Measurements from ENCODE around the gene ZEB1.

ZEB1 gene

DNA sequence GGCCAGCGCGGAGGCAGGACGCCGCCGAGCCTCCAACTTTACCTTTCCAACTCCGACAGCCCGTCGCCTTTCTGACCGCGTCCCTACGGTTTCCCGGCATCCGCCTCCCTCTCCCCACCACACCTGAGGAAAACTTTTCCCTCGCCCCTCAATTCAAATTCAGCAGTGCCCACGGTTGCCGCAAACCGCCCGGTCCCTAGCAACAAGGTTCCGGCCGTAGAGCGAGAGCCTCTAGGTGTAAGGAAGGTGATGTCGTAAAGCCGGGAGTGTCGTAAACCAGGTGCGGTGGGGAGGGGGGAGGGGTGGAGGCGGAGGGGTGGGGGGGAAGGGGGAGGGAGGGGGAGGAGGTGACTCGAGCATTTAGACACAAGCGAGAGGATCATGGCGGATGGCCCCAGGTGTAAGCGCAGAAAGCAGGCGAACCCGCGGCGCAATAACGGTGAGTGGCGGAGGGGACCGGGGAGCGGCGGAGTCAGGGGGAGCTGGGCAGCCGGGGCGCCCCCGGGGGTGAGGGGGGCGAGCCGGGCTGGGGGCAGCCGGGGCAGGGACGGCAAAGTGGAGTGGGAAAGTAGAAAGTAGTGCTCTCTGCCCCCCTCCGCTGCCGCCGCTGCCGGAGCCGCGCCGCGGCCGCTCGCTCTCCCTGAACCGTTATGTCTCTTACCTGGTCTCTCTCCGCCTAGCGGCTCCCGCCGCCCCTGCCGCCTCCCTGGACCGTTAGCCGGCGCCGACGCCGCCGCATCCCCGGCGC, at the start of gene ZEB1:
Gene ZEB1, plus strand, starts transcription at position 363 of the 748 bp plus-strand sequence. Its CDS starts 19 bp downstream, at position 382.
- DNase-seq: peak; percentile 94

DNA sequence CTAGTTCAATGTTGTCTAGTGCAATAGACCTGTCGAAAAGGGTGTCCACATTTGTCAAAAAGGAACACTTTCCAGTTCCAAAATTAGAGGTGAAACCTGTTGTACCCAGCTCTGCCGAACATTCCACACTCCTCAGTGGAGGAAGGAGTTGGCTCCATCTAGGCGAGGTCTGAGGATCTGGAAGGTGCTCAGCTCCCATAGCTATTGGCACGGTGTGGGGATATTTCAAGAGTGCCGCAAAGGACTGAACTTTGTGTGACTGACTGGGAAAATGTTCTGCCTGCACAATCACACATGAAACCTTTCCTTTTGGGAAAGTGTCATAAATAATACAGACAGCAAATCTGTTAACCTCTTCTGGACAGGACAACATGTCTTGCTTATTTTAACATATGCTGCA, 48.1 kb upstream of the ZEB1 start:
- DNase-seq: no peak

DNA sequence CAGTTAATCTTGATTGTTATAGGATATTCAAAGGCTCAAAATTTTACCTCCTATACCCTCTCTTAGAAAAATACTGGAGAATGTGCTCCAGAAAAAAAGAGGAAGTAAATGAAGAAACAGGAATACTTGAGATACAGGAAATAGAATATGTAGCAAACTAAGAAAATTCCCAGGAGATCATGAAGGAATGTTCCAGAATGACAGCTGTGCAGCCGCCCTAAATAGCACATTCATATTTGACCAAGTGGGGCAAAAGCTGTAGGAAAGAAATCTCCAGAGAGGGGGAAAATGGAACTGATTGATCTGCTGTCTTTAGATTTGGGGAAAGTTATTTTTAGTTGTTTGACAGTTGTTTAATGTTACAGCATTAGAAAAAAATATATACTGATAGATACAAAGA, 46.2 kb upstream of the ZEB1 start:
- no peak for DNase-seq

DNA sequence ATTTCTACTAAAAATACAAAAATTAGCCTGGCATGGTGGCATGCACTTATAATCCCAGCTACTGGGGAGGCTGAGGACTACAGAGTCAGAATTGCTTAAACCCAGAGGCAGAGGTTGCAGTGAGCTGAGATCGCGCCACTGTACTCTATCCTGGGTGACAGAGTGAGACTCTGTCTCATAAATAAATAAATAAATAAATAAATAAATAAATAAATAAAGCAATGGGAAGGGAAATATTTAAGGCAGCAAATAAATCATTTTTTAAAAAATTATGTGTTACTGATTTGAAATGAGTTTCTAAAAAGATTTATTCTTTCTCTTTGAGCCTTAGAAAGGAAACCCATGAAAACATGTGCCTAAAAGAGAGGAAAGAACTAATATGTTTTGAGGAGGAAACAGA, 45.2 kb upstream of the ZEB1 start:
- no peak for DNase-seq

DNA sequence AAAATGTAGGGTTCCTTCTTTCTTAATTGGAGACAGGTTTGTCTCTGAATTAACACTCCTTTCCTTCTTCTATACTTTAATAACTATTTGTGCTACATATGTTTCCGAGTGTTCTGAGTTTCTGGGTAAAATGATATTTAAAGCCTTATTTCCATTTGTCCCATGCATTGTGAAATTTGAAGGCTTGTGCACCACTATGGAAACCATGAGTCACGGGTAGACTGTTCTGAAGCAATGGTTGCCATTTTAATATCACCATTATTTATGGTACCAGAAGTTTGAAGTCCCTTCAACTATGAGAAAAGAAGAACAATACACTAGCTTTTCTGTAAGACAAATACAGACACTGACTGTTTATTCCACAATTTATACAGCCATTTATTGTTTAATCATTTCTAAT, 44.7 kb upstream of the ZEB1 start:
- DNase-seq: no peak

DNA sequence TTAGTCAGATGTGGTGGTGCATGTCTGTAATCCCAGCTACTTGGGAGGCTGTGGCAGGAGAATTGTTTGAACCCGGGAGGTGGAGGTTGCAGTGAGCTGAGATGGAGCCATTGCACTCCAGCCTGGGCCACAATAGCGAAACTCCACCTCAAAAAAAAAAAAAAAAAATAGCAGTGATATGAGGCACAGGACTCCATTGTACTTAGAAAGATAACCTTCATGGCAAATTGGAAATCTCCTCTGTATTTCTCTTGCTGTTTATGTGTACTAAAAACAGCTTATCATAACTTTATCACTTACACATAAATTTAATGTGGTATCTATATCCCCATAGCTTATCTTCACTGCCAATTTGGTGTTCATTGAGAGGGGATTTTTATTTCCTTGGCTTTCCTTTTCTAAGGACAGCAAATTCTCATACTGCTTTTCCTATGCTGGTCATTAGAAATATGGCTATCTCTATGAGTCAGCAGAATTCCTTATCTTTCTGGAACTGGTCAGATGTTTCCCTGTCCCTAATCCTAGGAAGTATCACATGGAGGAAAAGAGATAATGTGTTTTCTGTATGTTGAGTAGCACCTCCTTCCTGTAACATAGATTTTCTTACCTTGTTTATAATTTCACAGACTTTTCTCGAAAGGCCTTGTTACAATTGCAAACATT, 40.6 kb upstream of the ZEB1 start:
- no peak for DNase-seq

DNA sequence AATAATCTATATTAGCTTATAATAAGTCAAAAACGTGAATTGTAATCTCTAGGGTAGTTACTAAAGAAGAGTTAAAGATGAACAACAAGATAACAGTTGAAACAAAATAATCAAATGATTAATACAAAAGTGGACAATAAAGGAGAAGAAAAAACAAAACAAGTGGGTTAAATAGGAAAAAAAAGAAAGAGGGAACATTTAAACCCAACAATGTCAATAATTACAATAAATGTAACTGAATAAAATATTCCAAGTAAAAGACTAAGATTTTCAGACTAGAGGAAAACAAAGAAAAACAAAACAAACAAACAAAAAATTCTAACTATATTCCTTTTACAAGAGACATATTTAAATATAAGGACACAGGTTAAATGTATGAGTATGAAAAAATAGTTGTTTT, 38.0 kb upstream of the ZEB1 start:
- no peak for DNase-seq

DNA sequence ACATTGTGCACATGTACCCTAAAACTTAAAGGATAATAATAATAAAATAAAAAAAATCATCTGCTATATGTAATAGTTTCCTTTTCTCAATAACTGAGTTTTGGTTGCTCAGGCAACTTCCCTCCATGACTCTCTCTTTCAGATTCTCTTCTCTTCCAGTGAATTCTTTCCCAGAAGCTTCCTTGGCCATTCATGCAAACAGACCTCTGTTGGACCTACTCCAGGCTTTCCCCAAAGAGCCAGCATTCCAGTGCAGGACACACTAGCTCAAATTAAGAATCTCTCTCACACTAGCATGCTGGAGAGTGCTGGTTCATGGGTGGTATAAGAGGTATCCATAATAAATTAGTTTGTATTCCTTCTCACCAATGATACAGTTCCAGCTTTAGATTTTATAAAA, 31.0 kb upstream of the ZEB1 start:
- no peak for DNase-seq

DNA sequence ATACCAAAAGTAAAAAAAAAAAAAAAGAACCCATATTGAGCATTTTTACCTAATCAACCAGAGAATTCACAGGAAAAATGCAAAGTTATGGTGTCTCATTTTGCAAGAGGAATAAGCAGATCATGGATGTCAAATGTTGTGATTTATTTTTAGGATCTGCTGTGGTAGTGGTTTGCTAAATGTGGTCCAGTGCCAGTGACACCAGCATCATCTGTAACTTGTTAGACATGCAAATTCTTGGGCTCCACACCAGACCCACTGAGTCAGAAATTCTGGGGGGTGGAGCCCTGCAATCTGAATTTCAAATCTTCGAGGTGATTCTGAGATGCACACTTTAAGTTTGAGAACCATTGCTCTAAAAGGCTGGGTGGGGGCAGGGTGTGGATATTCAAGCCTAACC, 30.1 kb upstream of the ZEB1 start:
- no peak for DNase-seq

DNA sequence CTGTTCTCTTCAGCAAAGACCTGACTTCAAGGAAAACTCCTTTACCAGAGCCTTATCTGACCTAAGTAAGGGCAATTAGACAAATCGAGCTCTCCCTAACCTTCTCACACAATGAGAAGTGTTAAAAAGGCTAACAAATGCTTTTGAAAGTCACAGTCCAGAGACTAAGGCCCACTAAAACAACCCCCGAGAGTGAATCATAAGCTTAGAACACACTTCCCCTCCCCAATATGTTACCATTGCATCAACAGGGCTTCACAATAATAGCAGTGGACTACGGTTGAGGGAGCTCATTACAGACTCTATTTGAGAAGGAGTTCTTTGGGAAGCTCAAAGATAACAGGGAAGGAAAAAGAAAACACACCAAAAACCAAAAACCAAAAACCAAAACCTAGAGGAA, 28.6 kb upstream of the ZEB1 start:
- no peak for DNase-seq

DNA sequence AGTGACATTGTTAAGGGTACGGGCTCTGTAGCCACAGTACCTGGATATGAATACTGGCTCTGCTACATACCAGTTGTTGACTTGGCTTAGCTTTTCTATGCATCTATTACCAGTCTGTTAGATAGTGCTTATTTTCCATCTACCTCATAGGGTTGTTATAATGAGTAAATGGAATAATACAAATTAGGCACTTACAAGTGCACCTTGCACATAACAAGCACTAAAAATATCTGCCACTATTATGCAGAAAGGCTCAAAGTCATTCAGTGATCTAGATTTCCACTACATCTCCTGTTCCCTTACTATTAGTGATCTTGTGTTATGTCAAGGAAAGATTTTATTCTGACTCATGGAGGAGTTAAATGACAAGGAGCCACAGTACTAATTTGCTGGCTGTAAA, 27.9 kb upstream of the ZEB1 start:
- DNase-seq: no peak

DNA sequence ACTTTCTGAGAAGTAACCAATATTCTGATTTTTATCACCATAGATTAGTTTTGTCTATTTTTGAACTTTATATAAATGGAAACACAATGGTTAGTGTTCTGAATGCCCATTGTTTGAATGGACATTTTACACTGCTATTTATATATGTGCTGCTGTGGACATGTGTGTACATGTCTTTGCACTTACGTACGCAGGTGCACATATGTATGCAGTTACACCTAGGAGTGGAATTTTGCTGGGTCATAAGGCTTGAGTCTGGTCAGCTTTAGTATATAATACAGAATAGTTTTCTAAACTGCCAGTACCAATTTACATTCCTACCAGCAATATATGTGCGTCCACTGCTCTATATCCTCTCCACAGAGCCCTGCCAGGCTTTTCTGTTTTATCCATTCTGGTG, 24.5 kb upstream of the ZEB1 start:
- DNase-seq: no peak

DNA sequence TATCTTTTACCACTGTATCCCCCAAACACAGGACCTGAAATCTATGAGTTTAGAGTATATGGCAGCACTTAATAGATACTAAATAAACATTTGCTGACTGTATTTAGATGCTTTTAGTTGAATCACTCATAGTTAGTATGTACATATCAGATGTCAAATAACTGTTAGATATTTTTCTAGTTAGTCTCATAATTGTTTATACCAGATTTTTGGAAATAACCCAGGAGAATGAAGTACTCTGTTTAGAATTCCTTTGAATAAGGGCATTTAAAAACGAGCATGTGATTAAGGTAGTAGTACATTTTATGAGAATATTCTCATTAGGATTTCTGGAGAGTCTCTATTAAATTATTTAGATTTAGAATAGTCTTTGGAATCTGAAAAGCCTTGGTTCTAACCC, 22.3 kb upstream of the ZEB1 start:
- no peak for DNase-seq

DNA sequence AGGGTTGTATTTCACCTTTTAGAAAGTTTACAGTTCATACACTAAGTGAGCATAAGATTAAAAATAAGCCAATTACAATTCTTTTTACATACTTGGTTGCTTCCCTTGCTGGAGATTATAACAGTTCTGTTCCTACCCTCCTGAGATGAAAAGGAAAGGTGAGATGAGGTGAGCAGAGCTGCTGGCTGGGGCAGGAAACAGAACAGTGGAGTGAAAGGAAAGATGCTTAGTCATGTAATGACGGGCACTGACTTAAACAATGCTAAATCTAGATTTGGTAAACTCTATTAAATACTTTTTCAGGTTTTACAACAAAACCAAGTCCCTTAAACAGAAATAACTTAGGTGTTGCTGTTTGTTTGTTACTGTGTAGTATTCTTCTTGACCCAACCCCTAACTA, 19.9 kb upstream of the ZEB1 start:
- peak; percentile 14 for DNase-seq

DNA sequence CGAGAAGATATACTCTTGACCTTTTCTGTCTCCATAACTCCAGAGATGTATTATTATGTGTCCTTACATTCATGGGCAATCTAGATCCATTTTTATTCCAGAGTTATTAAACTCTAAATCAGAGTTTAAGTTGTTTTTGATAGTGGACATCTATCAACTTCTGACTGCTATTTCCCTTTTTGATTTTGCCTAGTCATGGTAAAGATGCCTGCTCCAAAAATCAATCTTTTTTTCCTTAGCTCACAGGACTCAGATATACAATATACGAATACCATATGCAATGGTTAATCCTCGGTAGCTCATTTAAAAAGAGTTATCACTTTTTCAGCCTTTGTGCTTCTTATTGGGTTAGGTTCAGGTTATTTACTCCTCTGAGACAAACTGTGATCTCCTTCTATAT, 15.8 kb upstream of the ZEB1 start:
- no peak for DNase-seq

DNA sequence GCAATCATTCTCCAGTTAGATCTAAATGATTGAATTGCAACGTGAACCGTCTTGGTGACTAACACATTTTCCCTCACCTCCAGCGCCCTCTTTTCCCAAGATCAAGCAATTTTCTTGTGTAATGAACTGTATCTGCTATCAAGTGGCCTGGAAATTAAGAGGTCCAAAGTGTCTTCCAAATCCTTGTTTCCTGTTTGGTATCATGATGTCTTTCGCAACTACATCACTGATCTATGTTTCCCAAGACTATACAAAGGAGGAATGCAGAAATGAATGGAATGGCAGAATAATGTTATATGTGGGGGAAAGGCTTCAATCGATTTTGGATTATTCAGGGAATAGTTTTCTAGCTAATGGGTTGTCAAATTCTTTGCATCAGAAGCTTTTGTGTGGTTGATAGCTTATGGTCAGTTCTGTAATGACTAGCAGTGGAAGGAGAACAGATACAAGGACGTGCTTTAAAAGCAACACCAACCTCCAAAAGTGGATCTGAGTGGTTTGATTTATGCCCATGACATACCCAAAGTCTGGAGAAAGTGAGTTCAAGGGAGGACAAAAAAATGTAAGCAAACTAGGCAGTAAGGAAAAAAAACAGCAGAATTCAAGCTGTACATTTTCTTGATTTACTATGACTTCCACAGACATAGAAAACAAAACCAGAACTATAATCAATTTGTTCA, 14.6 kb upstream of the ZEB1 start:
- DNase-seq: no peak

DNA sequence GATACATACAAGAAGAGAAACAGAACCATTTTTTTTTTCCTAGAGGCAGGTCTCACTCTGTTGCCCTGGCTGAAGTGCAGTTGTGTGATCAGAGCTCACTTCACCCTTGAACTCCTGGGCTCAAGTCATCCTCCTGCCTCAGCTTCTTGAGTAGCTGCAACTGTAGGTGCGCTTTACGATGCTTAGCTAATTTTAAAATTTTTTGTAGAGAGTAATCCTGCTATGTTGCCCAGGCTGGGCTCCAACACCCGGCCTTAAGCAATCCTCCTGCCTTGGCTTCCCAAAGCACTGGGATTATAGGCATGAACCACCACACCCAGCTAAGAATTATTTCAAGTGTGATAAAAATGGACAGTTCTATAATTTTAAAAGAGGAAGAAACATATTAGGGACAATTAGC, 5.6 kb upstream of the ZEB1 start:
- no peak for DNase-seq

DNA sequence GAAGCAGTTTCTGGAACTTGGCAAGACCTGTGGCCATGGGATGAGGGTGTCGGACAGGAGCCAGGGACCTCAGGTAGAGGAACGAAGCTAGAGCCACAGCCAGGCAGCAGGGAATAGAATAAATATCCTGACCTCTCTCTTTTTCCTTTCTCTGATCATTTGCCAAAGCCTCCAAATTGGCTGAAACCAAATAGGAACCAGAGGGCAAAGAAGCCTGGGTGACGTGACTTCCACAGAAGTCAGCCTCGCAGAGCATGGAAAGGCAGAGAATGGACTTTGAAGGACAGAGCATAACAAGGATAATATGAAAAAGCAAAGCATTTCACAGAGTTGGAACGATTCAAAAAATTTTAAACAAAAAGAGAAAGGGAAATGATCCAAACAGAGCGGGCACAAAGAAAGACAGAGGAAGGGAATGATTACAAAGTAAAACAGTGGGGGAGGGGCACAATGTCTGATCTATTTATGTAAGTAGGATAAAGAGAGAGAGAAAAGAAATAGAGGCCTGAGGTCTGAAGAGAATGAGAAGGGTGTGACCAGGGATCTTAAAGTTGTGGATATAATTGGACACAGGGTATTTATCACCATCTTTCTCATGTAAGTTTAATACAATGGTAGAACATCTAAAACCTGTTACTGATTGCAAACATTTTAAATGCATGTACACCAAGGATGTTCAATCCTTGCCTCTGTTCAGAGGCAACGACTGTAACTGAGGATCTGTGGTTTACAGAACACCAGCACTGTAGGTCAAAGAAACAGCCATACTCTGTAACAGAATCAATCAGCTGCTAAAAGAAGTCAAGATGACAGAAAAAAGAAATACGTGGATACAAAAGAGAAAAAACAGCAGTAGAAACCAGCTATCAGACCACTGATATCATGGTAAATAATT, 4.5 kb upstream of the ZEB1 start:
- no peak for DNase-seq

DNA sequence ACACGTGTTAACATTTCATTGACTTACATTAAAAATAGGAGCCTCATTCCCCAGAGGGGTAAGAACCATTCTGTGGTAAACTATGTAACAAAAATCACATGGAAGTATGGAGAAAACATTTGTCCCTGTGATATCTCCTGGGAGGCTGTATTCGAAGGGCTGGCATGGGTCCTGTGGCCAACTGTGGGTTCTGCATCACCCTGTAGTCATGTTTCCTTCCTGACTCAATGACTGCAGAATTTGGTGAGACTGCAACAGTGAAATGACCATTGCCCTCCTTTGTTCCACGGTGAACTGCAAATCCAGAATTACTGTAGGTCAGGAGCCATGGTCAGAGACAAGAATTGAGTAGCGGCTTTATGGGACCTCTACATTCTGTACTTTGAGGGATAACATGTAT, 3.6 kb upstream of the ZEB1 start:
- no peak for DNase-seq

DNA sequence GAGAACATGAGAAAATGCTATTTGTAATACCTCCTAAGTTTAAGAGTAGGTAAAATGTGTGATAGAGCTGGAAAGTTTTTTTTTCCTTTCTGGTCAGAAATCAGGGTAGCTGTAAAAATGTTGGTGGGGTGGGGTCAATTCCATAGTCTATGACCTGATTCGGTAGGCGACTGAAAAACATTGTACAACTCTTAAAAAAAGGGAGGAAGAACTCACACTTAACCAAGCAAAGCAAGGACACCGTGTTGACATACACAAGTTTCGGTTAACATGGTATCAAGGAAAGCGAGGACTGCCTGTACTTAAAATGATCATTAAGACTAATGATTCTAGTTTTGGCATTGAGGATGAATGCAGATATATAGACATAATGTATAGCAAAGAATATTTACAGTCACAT, 1.8 kb upstream of the ZEB1 start:
- DNase-seq: no peak

DNA sequence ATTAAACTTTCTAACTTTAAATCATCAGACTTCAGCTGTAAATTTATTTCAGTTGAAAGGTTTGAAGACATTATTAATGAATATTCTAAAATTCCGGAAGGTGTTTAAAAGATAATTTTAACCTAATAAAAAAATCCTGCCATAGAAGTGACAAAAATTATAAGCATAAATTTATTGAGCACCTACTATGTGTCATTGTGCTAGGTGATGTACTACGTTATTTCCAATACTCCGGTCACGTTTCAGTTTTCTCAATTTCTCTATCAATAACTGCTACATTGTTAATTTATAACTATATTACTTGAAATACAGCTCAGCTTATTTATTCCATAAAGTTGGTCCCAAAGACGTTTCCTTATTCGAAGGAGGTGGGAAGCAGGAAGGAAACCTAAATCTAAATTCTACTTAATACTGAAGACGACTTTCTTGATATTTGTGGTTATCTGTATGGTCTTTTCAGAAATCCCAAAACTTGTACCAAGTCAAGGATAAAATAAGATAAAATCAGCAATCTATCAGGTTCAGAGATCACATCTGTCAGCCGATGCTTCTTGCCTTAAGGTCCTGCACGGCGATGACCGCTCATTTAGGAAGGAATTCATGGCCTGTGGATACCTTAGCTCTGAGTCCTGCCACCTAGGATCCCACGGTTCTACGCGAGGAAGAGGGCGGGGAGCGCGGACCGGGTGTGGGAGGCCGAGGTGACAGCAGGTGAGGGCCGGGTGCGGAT, 1.2 kb upstream of the ZEB1 start:
- DNase-seq: no peak

DNA sequence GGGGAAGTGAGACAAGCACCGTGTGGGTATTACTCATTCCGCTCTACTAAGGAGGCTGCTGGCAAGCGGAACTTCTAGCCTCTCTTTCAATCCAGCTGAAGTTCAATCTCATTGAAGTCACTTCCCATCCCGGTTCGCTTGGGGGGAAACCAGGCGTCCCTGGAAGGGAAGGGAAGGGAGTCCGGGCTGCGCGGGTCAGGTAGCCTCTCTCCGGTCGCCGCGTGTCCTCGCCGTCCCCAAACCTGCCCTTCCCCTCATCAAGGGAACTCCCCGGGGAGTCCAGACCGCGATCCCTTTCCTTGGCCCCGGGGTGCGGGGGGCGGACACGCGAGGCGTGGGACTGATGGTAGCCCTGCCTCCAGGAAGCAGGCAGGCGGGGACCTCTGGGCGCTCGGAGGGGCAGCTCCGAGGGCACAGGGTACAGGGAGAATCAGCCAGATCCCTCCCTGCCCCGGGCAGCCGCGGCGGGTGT, 598 bp upstream of the ZEB1 start:
- peak; percentile 87 for DNase-seq

All from activated CD4-positive, alpha-beta T cell treated with anti-CD3 and anti-CD28 coated beads, Interleukin-2, amount 50 U/mL, for 16 hours (primary cell).